ENCODE results near the gene NUMA1.

NUMA1 gene

DNA sequence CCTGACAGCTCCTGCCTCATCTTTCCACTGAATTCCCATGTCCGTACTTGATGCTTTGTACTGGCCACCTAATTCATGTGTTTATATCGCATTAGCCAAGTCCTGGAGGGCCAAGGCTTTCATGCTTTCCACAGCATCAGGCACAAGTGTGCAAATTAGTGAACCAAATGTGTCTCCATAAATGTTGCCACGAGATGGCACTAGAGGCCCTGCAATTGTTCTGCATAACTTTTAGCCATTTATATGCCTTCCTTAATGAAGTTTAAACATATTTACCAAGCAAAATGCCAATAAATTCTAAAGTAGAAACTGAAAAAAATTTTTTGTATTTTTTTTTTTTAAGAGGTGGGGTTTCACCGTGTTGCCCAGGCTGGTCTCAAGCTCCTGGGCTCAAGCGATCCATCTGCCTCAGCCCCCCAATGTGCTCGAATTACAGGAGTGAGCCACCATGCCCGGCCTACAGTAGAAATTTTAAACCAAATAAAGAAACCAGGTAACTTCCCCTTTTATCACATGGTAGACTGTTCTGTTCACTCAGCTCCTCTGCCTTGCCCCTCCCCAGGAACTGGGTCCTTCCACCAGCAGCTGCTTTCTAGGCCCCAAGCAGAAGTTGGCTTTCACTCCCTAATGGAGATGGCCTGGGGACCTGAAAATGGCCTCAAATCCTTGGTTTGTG lies 102.5 kb downstream of the NUMA1 start:
- TF ChIP-seq POLR2AphosphoS5 (IDR thresholded peaks at IDR 0.05; ENCODE audit: low read depth, low read length) (no peak), REST (IDR thresholded peaks at IDR 0.05; ENCODE audit: insufficient read depth in 1 of 2, low read depth in 2 of 2, low read length in 2 of 2) (no peak), TAF1 (IDR thresholded peaks at IDR 0.05; ENCODE audit: borderline replicate concordance, insufficient read depth, low read length) (no peak)

- TF ChIP-seq SIN3A (IDR thresholded peaks at IDR 0.05; ENCODE audit: borderline replicate concordance, insufficient read depth, low read length), result no peak
- no peak for TF ChIP-seq POLR2AphosphoS5 (IDR thresholded peaks at IDR 0.05; ENCODE audit: low read depth, low read length)
- TF ChIP-seq REST (IDR thresholded peaks at IDR 0.05; ENCODE audit: insufficient read depth in 1 of 2, low read depth in 2 of 2, low read length in 2 of 2), result no peak
- TF ChIP-seq FOXP2 (optimal IDR thresholded peaks at IDR 0.05; ENCODE audit: borderline replicate concordance, extremely low read depth, extremely low read length, insufficient read depth), result no peak
- no peak for TF ChIP-seq TAF1 (IDR thresholded peaks at IDR 0.05; ENCODE audit: borderline replicate concordance, insufficient read depth, low read length)
Measured at GRCh38 chr11:71977090-71977489, 103.3 kb downstream of the NUMA1 start.

DNA sequence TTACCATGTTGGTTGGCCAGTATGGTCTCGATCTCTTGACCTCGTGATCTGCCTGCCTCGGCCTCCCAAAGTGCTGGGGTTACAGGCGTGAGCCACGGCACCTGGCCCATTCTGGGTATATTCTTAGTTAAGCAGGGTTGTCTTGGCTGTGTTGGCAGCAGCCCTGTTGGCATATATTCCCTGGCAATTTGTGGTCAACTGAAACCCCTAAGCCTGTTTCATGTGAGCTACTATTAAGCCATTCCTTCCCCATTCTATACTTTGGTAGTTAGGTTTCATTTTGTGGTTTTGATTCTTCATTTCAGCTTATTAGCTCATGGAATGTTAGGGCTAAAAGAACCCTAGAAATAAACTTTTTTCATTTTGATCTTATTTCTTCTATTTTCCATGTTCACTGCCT lies 103.8 kb downstream of the NUMA1 start:
- TF ChIP-seq SIN3A (IDR thresholded peaks at IDR 0.05; ENCODE audit: borderline replicate concordance, insufficient read depth, low read length) (no peak), TAF1 (IDR thresholded peaks at IDR 0.05; ENCODE audit: borderline replicate concordance, insufficient read depth, low read length) (no peak), FOXP2 (optimal IDR thresholded peaks at IDR 0.05; ENCODE audit: borderline replicate concordance, extremely low read depth, extremely low read length, insufficient read depth) (no peak), REST (IDR thresholded peaks at IDR 0.05; ENCODE audit: insufficient read depth in 1 of 2, low read depth in 2 of 2, low read length in 2 of 2) (no peak), POLR2AphosphoS5 (IDR thresholded peaks at IDR 0.05; ENCODE audit: low read depth, low read length) (no peak)

- no peak for TF ChIP-seq SIN3A (IDR thresholded peaks at IDR 0.05; ENCODE audit: borderline replicate concordance, insufficient read depth, low read length)
- no peak for TF ChIP-seq POLR2AphosphoS5 (IDR thresholded peaks at IDR 0.05; ENCODE audit: low read depth, low read length)
- TF ChIP-seq FOXP2 (optimal IDR thresholded peaks at IDR 0.05; ENCODE audit: borderline replicate concordance, extremely low read depth, extremely low read length, insufficient read depth), result no peak
- no peak for TF ChIP-seq TAF1 (IDR thresholded peaks at IDR 0.05; ENCODE audit: borderline replicate concordance, insufficient read depth, low read length)
- no peak for TF ChIP-seq REST (IDR thresholded peaks at IDR 0.05; ENCODE audit: insufficient read depth in 1 of 2, low read depth in 2 of 2, low read length in 2 of 2)
Measured at GRCh38 chr11:71971680-71972079, 108.7 kb downstream of the NUMA1 start.

GRCh38 chr11:71964641-71965040 lies 115.7 kb downstream of the NUMA1 start:
- TF ChIP-seq SIN3A (IDR thresholded peaks at IDR 0.05; ENCODE audit: borderline replicate concordance, insufficient read depth, low read length), result no peak
- TF ChIP-seq FOXP2 (optimal IDR thresholded peaks at IDR 0.05; ENCODE audit: borderline replicate concordance, extremely low read depth, extremely low read length, insufficient read depth), result no peak
- no peak for TF ChIP-seq REST (IDR thresholded peaks at IDR 0.05; ENCODE audit: insufficient read depth in 1 of 2, low read depth in 2 of 2, low read length in 2 of 2)
- no peak for TF ChIP-seq POLR2AphosphoS5 (IDR thresholded peaks at IDR 0.05; ENCODE audit: low read depth, low read length)
- no peak for TF ChIP-seq TAF1 (IDR thresholded peaks at IDR 0.05; ENCODE audit: borderline replicate concordance, insufficient read depth, low read length)
